ENCODE measurements around the gene ATG9B. TPM values are rescaled to one million over a fixed set of nuclear protein-coding genes. Genes with fewer than 3 reads are reported as not detected.
A peak's percentile ranks its signal among the peaks of the same experiment; 100 is the strongest.

ATG9B gene
- total RNA-seq, 1 experiment from 2014 or later, result 2.1 TPM

- Histone ChIP-seq H3K4me3 (replicated peaks in 1 of 2; ENCODE audit: low read depth in 1 of 2, low read length in 2 of 2) (no peak overlapping the region), H3K9ac (ENCODE audit: low read length) (peak overlapping the region; percentile 10; the same call in 1 of the 2 replicates), H3K36me3 (ENCODE audit: control insufficient read depth in 1 of 2, insufficient read depth in 2 of 2, low read length in 2 of 2) (no peaks in the 10 kb centered on the region), H3K27me3 (ENCODE audit: insufficient read depth, low read length) (no peaks in the 10 kb centered on the region), H3K79me2 (ENCODE audit: insufficient read depth, low read length) (no peaks in the 10 kb centered on the region), H4K20me1 (ENCODE audit: insufficient read depth) (no peaks in the 10 kb centered on the region), H2AFZ (ENCODE audit: low read depth, low read length, poor library complexity, severe bottlenecking) (no peak overlapping the region), H3K4me2 (ENCODE audit: low read length) (peak overlapping the region; percentile 67), H3K9me3 (ENCODE audit: control insufficient read depth in 1 of 2, insufficient read depth in 1 of 2, low read depth in 1 of 2, low read length in 2 of 2) (no peaks in the 10 kb centered on the region), H3K27ac (ENCODE audit: low read depth, low read length) (peak overlapping the region; percentile 34; the same call in 1 of the 2 replicates), H3K4me1 (ENCODE audit: control insufficient read depth in 1 of 2, insufficient read depth in 2 of 2, low read length in 2 of 2) (peaks cover 20 to 27% of the 10 kb centered on the region in 2 experiments), H3K9me2 (ENCODE audit: insufficient read depth) (no peaks in the 10 kb centered on the region)
- intact Hi-C loops (cut with micrococcal nuclease), result no loop called here
- ATAC-seq, result no peak
- no peak for TF ChIP-seq SP1 (IDR thresholded peaks at IDR 0.05; ENCODE audit: low read depth)
- TF ChIP-seq CEBPB (IDR thresholded peaks at IDR 0.05; ENCODE audit: low read depth), result no peak
- TF ChIP-seq ELF1 (IDR thresholded peaks at IDR 0.05; ENCODE audit: borderline replicate concordance, low read depth), result no peak
- TF ChIP-seq POLR2A (IDR thresholded peaks at IDR 0.05; ENCODE audit: borderline replicate concordance, extremely low read depth, insufficient read depth, insufficient read length), result no peak
- TF ChIP-seq EGR1 (IDR thresholded peaks at IDR 0.05; ENCODE audit: low read depth), result no peak
- TF ChIP-seq SIN3A (IDR thresholded peaks at IDR 0.05; ENCODE audit: low read depth), result no peak
- no peak for TF ChIP-seq EZH2phosphoT487 (IDR thresholded peaks at IDR 0.05; ENCODE audit: borderline replicate concordance)
- TF ChIP-seq FOSL1 (IDR thresholded peaks at IDR 0.05; ENCODE audit: low read depth), result no peak
- no peak for TF ChIP-seq SRF (IDR thresholded peaks at IDR 0.05; ENCODE audit: low read depth)
- no peak for TF ChIP-seq ATF3 (IDR thresholded peaks at IDR 0.05)
- no peak for TF ChIP-seq JUND (IDR thresholded peaks at IDR 0.05)
- TF ChIP-seq REST (IDR thresholded peaks at IDR 0.05; ENCODE audit: low read depth), result no peak
- TF ChIP-seq CBX3 (IDR thresholded peaks at IDR 0.05; ENCODE audit: low read depth), result no peak
- TF ChIP-seq ZBTB33 (IDR thresholded peaks at IDR 0.05; ENCODE audit: extremely low read depth, insufficient replicate concordance, low read length), result no peak
- ChIA-PET POLR2A (no interaction called here), RAD21 (ENCODE audit: low non-redundant PET in 1 of 2, low total read pairs in 2 of 2, uncharacterized antibody in 2 of 2, unreplicated experiment in 2 of 2) (interaction anchor here in 1 of 2 experiments (1.2 to 1.4 kb wide), 2 partner anchors 43 to 63 kb away, joined by 3 to 4 read pairs; partner anchors contain the start of gene ABCB8), CTCF (interaction anchor here (0.6 to 3.3 kb wide), 10 partner anchors 9 to 150 kb away, joined by 3 to 25 read pairs (median 3); no protein-coding TSS in a partner anchor)
- DNase-seq (ENCODE audit: low read depth, low spot score), result no peak
- BruUV-seq (replicated peaks), result no TSS peak
Measured at GRCh38 chr7:150965273-150965830, 58.9 kb downstream of the ATG9B start.
